Cardiac fibroblast (primary cell): ENCODE measurements around the gene DAAM1.
A peak's percentile ranks its signal among the peaks of the same experiment; 100 is the strongest.

Experiments used
- DNase-seq, 2 donors: peaks; one replicate each; pipeline versions ENCODE4 v3.0.0 to v3.0.0-alpha.2; 2010; ENCODE audit warnings: low read depth in 2 of 2
- H3K4me3 ChIP-seq, 2 donors: replicated peaks in 1 of 2; 1 replicate in 1 of 2; 2 replicates in 1 of 2; pipeline ENCODE4 v1.5.1; 2011; ENCODE audit warnings: low read depth in 2 of 2, low read length in 2 of 2, mild to moderate bottlenecking in 2 of 2, moderate library complexity in 1 of 2
- CTCF ChIP-seq: IDR thresholded peaks from one replicate; pipeline ENCODE4 v1.5.1; 2011; ENCODE audit warnings: low read depth, mild to moderate bottlenecking, low read length, inconsistent platforms

Gene DAAM1

DNA sequence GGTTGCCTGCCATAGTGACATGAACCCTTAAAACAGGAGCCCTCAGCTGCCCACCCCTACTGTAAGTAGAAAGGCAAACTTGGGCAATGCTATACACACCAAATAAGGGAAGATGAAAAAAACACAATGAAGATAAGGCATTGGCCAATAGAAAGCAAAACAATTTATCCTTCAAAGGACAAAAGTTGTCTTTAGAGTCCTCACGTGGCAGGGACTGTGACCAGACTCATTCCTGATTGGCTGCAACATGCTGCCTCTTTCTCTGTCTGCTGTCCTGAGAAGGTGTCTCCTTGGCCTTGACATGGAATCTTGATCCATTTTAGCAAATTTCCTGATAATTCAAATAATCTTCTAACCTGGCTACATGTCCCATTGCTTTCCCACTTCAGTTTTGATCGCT is 144.8 kb downstream of the DAAM1 start:
- DNase-seq, result peak; percentile 20 to 43
- no peak for TF ChIP-seq CTCF
- no peak overlapping the region for H3K4me3 ChIP-seq

DNA sequence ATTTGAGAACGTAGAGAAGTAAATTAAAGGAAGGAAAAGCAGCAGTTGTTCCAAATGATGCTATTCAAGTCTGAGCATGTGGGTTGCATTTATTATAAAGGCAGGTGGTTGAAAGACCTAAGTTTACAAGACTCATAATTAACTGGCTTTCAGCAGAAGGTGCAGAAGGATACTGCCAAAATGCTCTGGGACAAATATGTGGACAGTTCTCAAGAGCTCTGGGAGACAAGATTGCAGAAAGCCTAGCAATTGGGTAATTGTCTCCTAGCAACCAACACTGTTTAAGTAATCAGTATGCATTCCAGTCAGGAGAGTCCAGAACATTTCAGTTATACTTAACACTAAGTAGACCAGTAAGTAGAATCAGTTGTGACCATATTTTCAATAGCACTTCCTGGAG is 145.2 kb downstream of the DAAM1 start:
- peak; percentile 97 to 98 for DNase-seq
- no peak overlapping the region for H3K4me3 ChIP-seq
- no peak for TF ChIP-seq CTCF

- TF ChIP-seq CTCF, result no peak
- DNase-seq, result peak in 1 of 2 donors; percentile 11
- no peak overlapping the region for H3K4me3 ChIP-seq
Observed at GRCh38 chr14:59334253-59334652, 145.8 kb downstream of the DAAM1 start.

- no peak overlapping the region for H3K4me3 ChIP-seq
- peak; percentile 33 to 79 for DNase-seq
- TF ChIP-seq CTCF, result no peak
Observed at GRCh38 chr14:59336098-59336497, 147.6 kb downstream of the DAAM1 start.

- peak in 1 of 2 donors; percentile 13 for DNase-seq
Observed at GRCh38 chr14:59336706-59337105, 148.2 kb downstream of the DAAM1 start.

GRCh38 chr14:59337141-59337611 is 148.7 kb downstream of the DAAM1 start:
- TF ChIP-seq CTCF, result no peak
- H3K4me3 ChIP-seq, result no peak overlapping the region
- DNase-seq, result peak; percentile 87 to 88

More at GRCh38 chr14:59336706-59337105, 148.2 kb downstream of the DAAM1 start:
- no peak for TF ChIP-seq CTCF
- no peak overlapping the region for H3K4me3 ChIP-seq

DNA sequence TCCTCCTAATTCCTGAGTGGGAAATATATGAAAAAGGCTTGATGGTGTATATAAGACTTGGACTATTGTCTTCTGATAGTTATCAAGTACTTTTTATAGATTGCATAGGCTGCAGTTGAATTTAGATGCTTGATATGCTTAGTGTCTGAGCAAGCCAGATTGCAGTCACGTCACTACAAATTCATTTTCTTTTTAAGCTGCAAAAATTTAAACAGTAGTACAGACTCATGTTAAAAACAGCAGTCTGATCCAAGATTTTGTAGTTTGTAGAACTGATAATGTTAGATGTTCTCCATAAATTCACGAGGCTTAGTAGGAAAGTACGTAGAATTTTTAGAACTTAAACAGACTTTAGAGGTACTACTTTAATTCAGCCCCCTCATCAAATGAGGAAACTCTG is 150.3 kb downstream of the DAAM1 start:
- DNase-seq, result no peak
- no peak overlapping the region for H3K4me3 ChIP-seq
- TF ChIP-seq CTCF, result no peak
